NCI-H1048 (cell line): ENCODE data around the gene TMEM203.

Experiments
- DNase-seq: peaks from one replicate; lab custom pipeline; 2025; lab: John Stamatoyannopoulos, UW

Gene TMEM203

DNA sequence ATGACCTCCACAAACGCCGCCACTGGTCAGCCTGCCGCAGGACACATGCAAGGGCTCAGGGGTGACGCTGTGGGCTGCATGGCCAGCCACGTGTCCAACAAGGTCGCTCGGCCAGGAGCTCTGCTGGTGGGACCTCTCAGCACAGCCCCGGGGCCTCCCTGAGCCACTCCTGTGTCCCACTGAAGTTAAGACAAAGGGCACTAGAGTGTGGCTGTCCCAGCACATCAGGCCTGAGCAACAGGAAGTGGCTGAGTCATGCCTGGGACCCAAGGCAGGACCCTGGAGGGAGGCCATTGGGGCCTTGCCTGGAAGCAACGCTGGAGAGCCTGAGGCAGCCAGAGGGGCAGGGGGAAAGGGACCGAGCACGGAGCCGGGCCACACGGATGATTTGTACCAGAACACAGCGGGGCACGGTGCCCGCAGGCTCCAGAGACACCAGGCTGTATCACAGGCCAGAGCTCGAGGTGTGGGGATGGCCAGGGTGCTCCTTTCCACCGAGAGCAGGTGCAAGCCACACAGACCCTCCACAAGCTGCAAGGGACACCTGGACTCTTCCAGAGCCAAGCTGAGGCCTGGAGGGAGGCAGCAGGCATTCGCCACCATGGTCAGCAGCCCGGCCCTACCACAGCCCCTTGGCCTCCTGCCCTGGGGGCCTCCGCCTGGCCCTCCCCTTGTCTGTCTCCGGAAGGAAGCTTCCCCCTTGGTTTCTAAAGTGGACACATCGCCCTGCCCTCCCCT lies 27.1 kb downstream of the TMEM203 start:
- DNase-seq = no peak

DNA sequence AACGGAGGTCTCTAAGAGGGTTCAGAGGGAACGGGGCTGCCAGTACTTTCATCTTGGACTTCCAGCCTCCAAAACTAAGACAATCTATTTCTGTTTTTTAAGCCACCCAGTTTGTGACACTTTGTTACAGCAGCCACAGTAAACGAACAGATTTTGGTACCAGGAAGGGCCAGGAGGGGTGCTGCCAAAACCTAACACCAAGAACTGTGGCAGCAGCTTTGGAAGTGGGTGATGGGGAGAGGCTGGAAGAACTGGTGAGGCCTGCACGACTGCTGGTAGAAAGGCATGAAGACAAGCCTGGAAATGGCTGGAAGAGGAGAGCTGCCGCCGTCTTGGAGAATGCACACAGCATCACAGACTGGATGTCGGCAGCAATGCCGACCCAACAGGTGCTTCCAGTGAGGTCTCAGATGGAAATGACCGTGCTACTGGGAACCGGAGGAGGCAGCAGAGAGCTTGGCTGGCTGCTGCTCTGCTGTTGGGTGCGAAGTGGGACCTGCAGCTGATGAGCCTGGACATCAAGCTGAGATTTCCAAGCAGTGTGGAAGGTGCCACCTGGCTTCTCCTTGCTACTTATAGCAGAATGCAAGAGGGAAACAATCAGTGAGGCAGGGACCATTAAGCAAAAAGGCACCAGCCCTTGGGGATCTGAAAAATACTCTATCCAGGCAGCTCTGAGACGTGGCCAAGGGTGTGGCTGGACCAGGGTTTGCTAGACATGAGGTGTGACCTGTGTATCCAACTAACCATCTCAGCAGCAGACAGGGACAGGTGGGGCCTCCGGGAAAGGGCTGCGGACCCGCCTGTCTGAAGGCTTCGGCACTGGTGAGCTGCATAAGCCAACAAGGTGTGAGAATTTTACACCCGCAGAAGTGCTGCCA lies 28.9 kb downstream of the TMEM203 start:
- no peak for DNase-seq

DNA sequence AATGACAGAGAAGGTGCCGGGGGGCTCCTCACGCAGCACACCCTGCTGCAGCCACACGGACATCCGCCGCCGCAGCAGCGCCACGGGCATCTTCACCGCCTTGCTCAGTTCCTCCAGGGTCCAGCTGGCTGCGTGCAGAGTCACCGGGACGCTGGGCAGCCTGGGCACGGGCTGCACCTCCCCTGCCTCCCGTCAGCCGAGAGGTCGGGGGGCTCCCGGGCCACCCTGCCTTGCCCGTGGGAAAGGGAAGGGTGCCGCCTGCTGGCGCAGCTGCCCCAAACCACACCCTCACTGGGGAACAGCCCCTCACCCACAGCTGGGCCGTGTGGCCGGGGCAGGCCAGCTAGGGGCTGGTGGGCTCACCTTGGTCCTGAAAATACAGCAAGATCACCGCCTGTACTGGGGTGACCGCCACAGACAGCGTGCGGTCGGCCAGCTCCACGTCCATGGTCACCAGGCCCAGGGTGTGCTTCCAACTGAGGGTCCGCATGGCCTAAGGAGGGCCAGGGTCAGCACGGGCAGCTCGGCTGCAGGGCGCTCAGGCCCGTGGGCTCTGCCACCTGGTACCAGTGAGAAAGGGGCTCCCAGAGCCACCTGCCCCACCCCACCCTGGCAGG lies 30.0 kb downstream of the TMEM203 start:
- DNase-seq = no peak

DNA sequence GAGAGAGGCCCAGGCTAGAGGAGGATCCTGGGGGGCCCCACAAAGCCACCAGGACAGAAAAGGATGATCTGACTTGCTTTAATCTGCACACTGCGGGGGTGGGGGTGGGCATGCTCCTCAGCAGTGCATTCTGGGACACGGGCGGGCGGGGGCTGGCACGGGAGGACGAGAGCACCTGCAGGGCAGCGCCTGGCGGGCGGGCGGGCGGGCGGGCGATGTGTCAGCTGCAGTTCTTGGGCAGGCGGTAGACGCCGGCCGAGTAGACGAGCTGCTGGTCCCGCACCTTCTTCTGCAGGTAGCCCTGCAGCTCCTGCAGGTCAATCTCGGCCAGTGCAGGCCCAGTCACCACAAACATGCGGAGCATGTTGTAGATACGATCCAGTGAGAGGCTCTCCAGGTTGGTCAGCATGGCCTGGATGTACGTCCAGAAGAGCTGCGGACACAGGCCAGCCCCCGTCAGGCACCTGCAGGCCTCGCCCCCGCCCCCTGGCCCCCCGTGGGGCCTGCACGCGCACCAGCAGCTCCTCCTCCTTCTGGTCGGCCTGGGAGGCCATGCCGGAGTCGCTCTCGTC lies 30.6 kb downstream of the TMEM203 start:
- DNase-seq = no peak

DNA sequence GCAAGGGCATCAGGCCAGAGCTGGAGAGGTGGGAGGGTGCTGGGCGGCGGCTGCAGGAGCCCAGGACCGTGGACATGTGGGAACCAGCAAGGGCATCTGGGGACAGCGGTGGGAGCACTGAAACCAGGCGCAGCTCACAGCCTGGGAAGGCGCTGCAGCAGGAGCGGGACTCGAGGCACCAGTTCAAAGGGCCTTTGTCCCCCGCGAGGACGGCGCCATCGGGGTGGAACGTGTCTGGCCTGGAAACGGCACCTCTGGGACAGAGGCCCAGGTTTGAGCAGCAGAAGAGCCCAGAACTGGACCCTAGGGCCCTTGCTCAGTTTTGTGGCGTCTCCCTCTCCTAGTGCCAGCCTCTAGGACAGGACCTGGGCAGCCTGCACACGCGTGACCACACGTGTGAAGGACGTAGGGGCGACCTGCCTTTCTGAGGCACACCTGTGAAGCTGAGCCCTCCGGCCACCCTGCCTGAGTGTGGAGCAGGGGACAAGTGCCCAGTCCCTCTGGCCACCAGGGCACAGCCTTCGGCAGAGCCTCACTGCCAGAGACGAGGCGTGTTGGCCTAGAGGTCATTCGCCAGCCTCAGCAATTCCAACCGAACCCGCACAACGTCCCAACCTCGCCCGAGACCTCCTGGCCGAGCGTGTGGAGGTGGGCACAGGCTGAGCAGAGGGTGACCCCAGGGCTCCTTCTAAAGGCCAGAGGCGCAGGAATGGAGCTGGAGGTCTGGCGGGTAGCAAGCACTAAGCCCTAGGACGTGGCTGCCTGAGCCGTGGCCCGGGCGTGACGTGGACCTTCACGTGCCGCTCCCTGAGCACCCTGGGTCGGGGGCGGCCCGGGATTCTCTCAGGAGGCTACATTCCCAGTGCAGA lies 31.4 kb downstream of the TMEM203 start:
- DNase-seq = no peak

DNA sequence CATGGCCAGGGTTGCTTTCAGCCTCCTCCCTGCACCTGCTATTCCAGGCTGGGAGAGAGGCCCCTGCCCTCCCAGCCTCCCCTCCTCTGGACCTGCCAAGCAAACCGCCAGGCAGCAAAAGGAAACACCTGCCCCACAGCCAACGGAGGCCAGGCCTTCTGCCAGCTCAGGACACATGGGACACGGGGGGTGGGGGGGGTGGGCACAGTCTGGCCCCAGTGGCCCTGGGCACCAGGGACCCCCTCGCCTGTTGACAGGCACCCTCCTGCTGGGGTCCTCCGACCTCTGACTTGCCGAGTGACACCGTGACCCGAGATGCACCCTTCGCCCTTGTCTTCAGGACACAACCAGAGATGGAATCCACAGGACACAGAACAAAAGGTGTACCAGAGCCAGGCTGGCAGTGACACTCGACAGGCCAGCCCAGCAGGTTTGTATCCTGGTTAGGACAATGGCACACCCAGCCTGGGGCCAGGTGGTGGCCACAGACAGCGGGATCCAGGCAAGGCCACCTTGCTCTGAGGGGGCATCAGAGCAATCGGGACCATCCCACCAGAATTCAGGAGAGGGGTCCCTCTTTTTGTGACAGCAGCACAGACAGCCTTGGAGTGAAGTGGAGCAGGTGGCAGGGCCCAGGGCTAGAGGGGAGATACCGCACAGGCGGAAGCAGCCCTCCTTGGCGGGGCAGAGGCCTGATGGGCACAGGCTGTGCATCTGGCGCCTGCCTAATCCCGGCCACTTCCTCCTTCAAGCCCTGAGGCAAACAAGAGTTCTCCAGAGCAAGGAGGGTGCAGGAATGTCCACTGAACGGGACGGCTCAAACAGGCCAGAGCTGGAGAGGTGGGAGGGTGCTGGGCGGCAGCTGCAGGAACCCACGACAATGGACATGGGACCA lies 32.3 kb downstream of the TMEM203 start:
- DNase-seq = no peak

DNA sequence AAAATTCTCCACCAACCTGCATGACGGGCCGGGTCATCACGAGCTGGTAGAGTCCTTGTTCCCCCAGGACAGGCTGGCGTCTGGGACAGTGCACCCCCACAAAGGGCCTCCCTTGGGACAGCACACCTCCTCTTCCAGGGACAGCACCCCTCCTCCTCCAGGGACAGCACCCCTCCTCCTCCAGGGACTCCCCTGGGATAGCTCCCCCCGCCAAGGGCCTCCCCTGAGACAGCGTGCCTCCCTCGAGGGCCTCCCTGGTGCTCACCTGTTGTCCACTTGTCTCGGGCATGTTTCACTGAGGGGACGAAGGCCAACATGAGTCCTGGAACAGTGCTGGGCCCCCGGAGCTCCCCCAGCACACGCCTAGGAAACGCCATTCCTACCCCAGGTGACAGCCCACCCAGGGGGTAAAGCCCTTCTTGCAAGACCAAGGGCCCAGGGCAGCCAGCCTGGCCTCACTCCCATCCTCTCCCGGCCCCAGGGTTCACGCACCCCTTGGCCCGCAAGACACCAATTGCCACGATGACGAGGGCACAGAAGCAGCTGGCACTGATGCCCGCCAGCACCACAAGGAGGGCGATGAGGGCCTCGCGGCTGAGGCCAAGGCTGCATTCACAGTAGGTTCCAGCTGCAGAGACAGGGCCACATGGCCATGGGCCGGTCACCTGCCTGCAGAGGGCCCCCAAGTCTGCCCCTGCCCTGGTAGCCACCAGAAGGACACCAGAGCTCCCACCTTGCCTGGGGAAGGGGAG lies 34.1 kb downstream of the TMEM203 start:
- DNase-seq = no peak

DNA sequence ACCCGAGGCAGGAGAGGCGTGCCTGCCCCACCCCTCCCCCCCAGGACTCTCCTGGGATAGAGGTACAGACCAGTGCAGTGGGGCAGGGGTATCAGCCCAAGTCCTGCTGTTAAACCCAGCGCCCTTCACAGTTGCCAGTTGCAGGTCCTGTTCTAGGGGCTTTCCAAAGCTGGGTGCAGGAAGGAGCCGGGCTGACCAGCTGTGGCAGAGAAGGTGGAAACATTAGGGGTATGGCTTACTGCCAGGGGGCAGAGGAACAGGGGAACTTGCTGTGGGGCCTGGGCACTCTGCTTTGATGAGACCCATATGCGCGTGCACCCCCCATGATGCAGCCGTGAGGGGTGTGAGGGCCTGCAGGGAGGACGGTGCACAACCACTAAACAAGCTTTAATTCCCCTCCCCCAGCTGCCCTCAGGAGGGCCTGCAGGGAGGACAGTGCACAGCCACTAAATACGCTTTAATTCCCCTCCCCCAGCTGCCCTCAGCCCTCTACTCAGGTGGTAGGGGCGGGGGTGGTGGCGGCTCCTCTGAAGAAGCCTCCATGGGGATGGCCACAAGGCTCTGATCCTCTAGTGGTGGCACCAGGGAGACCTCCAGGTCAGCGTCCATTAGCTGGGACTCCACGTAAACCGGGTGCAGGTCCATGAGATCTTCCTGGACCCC lies 34.8 kb downstream of the TMEM203 start:
- DNase-seq = no peak

DNA sequence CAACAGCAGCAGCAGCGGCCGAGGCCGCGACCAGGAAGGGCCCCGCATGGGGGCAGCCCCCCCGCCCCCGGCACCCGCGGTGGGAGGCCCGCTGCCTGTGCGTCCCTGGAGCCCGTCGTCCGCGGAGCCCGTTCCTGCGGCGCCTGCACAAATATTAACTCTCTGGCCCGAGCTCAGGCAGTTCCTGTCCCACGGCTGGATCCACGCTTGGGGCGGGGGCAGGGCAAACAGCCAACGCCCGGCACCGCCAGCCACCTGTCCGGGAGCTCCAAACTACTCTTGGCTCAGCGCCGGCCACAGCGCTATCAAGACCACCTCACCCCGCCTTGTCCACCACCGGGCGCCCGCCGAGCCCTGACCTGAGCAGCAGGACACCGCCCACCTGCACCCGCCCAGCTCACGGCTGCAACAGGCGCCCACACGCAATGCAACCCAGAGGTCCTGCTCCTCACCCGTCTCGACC lies 35.5 kb downstream of the TMEM203 start, which contains the start of gene LRRC26:
Gene LRRC26, minus strand, starts transcription at position 156 of the 463 bp plus-strand sequence. Its CDS starts 108 bp downstream, at position 48.
- no peak for DNase-seq

DNA sequence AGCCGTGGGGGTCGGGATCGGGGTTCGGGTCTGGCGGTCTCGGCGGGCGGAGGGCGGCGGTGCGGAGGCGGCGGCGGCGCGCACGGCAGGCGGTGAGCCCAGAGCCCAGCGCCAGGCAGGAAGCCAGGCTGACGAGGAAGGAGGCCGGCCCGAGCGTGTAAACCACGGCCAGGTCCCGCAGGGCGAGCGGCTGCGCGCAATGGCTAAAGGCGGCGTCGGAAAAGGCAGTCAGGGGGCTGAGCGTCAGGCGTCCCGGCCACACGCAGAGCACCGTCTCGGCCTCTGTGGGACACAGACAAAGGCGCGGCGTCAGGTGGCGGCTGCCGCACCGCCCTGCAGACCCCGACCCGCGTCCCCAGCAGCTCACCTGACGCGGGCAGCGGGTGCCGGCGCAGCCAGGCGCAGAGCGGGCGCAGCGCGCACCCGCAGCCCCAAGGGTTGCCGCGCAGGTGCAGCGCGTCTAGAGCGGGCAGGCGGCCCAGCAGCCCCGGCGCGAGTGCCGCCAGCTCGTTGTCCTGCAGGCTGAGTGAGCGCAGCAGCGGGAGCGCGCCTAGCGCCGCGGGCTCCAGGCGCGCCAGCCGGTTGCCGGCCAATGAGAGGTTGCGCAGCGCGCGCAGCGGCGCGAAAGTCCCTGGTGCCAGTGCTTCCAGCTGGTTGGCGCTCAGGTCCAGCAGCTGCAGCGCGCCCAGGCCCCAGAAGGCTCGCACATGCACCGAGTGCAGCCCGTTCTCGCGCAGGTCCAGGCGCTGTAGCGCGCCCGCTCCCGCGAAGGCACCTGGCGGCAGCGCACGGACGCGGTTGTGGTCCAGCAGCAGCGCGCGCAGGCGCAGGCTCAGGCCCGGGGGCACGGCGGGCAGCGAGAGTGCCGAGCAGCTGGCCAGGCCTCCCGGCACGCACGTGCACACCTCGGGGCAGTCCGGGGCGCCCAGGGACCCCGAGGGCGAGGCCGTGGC lies 36.3 kb downstream of the TMEM203 start:
- DNase-seq = no peak

DNA sequence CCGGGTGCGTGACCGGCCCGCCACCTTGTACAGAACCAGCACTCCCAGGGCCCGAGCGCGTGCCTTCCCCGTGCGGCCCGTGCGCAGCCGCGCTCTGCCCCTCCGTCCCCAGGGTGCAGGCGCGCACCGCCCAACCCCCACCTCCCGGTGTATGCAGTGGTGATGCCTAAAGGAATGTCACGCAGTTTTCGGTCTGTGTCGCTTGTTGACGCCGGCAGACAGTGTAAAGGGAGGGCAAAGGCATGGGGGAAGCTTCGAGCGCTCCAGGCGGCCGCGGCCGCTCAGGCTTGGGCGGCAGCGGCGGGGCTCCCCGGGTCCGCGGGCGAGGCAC lies 36.9 kb downstream of the TMEM203 start:
- no peak for DNase-seq

DNA sequence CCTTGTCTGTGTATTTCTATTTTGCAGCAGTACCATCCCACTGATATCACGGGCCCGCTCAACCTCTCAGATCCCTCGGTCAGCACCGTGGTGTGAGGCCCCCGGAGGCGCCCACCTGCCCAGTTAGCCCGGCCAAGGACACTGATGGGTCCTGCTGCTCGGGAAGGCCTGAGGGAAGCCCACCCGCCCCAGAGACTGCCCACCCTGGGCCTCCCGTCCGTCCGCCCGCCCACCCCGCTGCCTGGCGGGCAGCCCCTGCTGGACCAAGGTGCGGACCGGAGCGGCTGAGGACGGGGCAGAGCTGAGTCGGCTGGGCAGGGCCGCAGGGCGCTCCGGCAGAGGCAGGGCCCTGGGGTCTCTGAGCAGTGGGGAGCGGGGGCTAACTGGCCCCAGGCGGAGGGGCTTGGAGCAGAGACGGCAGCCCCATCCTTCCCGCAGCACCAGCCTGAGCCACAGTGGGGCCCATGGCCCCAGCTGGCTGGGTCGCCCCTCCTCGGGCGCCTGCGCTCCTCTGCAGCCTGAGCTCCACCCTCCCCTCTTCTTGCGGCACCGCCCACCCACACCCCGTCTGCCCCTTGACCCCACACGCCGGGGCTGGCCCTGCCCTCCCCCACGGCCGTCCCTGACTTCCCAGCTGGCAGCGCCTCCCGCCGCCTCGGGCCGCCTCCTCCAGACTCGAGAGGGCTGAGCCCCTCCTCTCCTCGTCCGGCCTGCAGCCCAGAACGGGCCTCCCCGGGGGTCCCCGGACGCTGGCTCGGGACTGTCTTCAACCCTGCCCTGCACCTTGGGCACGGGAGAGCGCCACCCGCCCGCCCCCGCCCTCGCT lies 37.5 kb downstream of the TMEM203 start:
- DNase-seq = no peak

DNA sequence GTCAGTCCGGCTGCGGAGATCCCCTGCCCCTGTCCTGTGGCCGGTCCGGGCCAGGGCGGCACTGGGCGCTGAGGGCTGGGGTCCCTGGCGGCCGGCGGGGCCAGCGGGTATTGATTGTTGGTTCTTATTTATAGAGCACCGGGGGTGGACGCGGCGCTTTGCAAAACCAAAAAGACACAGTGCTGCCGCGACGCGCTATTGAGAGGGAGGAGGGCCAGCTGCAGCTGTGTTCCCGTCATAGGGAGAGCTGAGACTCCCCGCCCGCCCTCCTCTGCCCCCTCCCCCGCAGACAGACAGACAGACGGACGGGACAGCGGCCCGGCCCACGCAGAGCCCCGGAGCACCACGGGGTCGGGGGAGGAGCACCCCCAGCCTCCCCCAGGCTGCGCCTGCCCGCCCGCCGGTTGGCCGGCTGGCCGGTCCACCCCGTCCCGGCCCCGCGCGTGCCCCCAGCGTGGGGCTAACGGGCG lies 38.1 kb downstream of the TMEM203 start:
- DNase-seq = no peak

DNA sequence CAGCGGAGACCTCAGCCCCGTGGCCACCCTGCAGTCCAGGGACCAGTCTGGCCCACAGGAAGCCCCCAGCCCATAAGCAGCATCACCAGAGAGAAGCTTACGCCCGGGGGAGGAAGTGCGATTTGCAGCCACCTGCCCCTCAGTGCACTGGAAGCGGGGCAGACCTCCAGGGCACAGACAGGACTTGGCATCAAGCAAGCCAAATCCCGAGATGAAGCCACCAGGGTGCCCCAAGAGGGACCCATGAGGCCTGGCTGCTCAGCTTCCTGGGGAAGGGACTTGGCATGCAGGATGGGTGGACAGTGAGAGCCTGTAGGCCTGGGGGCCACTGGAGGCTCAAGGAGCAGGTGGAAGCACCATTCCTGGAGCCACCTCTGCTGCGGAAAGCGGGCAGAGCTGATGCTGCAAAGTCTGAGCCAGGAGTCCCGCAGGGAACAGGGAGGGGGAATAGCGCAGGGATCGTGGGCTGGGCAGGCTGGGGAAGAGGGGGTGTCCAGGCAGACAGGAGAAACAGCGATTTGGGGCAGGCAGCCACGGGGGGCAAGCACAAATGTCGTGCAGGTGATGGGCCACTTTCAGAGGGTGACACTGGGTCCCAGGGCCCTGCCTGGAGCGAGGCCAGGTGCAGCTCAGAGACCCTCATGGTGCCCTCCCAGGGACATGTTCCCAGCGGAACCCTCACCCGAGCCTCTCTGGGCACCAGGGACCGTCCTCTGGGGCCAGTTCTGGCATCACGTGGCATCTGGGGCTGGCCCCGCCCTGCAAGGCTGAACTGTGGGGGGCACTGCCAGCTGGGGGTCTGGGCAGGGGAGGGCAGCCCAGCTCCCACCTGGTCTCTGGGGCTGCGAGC lies 38.8 kb downstream of the TMEM203 start:
- no peak for DNase-seq

DNA sequence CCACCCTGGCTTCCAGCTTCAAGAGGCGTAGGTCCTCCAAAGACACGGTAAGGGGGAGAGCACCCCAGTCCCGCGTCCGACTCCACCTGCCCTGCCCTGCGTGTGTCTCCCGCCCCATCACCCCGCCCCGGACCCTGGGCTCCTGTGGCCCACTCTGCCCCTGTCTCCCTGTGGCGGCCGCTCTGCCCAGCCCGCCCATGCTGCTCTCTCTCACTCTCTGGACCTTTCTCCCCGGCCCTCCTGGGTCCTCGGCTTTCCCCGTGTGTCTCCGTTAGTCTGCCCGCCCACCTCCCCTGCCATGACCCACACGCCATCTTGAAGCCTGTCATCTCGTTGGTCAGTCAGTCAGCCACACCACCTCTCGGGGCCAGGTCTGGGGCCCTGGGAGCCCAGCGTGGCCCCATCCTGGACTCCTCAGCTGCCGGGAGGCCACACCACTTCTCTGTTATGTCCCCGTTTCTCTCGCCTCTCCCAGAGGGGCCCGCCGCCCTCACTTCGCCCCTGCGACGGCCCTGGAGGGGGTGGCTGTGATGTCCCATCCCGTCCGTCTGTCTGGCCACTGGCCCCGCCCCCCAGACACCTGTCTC lies 40.1 kb downstream of the TMEM203 start:
- DNase-seq = no peak
